Cardiac muscle cell (in vitro differentiated cells and primary cell): Measurements from ENCODE around the gene CXADR. TPM values are rescaled to one million over a fixed set of nuclear protein-coding genes. Genes with fewer than 3 reads are reported as not detected.

Experiments
- DNase-seq, 2 donors: peaks; one replicate each; pipeline versions ENCODE4 v3.0.0 to v3.0.0-alpha.2; 2010 to 2017; ENCODE audit warnings: low read depth in 1 of 2, low spot score in 1 of 2
- H3K27ac ChIP-seq: fragments of 200-600 bp; sonication (generic); 2 replicates; pipeline ENCODE4 v1.5.1; 2016
- H3K27me3 ChIP-seq: fragments of 200-600 bp; sonication (generic); 2 replicates; pipeline ENCODE4 v1.6.0; 2016; ENCODE audit warnings: control low read depth
- H3K36me3 ChIP-seq: fragments of 200-600 bp; sonication (generic); 2 replicates; pipeline ENCODE4 v1.5.1; 2016; ENCODE audit warnings: control low read depth
- H3K4me1 ChIP-seq: fragments of 200-600 bp; sonication (generic); 2 replicates; pipeline ENCODE4 v1.8.1; 2017; ENCODE audit warnings: low read depth, mild to moderate bottlenecking, mixed run types
- H3K4me3 ChIP-seq: fragments of 200-600 bp; sonication (generic); 2 replicates; pipeline ENCODE4 v1.5.1; 2016; ENCODE audit warnings: mild to moderate bottlenecking
- H3K9me3 ChIP-seq: fragments of 200-600 bp; sonication (generic); 2 replicates; pipeline ENCODE4 v1.5.1; 2017; ENCODE audit warnings: low read depth, mild to moderate bottlenecking, control low read depth
- CTCF ChIP-seq: IDR thresholded peaks from 2 replicates; pipeline ENCODE4 v1.5.1; 2012; ENCODE audit warnings: low read depth, mild to moderate bottlenecking, low read length
- polyA plus RNA-seq: library from polyadenylated mRNA; unstranded; fragments of >200 nt; fragmentation: Nextera tagmentation; extraction: Ambion mirVana; gene quantifications from 2 replicates; pipeline ENCODE4 v1.2.1, GENCODE V29; 2016
- total RNA-seq: library from RNA; depleted of rRNA; stranded (reverse); fragments of >200 nt; gene quantifications from 2 replicates; pipeline ENCODE4 v1.2.3, GENCODE V29; 2016

Gene CXADR
- total and polyA plus RNA-seq, 2 experiments from 2014 or later = 49.6 to 57.1 TPM

- Histone ChIP-seq H3K36me3 (peaks cover 4% of the 10 kb centered on the region), H3K4me3 (no peak overlapping the region)
Observed at GRCh38 chr21:17548262-17548661, 35.4 kb downstream of the CXADR start.

GRCh38 chr21:17550671-17551308 is 37.9 kb downstream of the CXADR start:
- Histone ChIP-seq H3K36me3 (peaks cover 4% of the 10 kb centered on the region), H3K4me3 (no peak overlapping the region), H3K27me3 (no peaks in the 10 kb centered on the region), H3K27ac (no peak overlapping the region), H3K4me1 (peaks cover 33% of the 10 kb centered on the region), H3K9me3 (no peaks in the 10 kb centered on the region)
- TF ChIP-seq CTCF = no peak
- DNase-seq = no peak

More at GRCh38 chr21:17548262-17548661, 35.4 kb downstream of the CXADR start:
- Histone ChIP-seq H3K4me1 (peaks cover 26% of the 10 kb centered on the region), H3K27me3 (no peaks in the 10 kb centered on the region), H3K27ac (peak overlapping the region; percentile 77), H3K9me3 (no peaks in the 10 kb centered on the region)
- TF ChIP-seq CTCF = no peak
- peak in 1 of 2 donors; percentile 30 for DNase-seq

GRCh38 chr21:17552410-17552809 is 39.6 kb downstream of the CXADR start:
- Histone ChIP-seq H3K9me3 (no peaks in the 10 kb centered on the region), H3K4me3 (no peak overlapping the region), H3K27ac (no peak overlapping the region), H3K27me3 (no peaks in the 10 kb centered on the region), H3K36me3 (peaks cover 4% of the 10 kb centered on the region), H3K4me1 (peaks cover 25% of the 10 kb centered on the region)
- DNase-seq = no peak
- no peak for TF ChIP-seq CTCF

GRCh38 chr21:17554120-17554519 is 41.3 kb downstream of the CXADR start:
- H3K27ac ChIP-seq = peak overlapping the region; percentile 91
- H3K27me3 ChIP-seq = no peaks in the 10 kb centered on the region
- no peaks in the 10 kb centered on the region for H3K9me3 ChIP-seq
- peaks cover 12% of the 10 kb centered on the region for H3K4me1 ChIP-seq
- no peak overlapping the region for H3K4me3 ChIP-seq
- no peak for DNase-seq
- no peak for TF ChIP-seq CTCF
- peaks cover 3% of the 10 kb centered on the region for H3K36me3 ChIP-seq

GRCh38 chr21:17554679-17555465 is 42.0 kb downstream of the CXADR start:
- H3K4me1 ChIP-seq = peaks cover 12% of the 10 kb centered on the region
- TF ChIP-seq CTCF = peak; percentile 21
- DNase-seq = peak in 1 of 2 donors; percentile 42
- H3K36me3 ChIP-seq = no peaks in the 10 kb centered on the region
- H3K27ac ChIP-seq = peak overlapping the region; percentile 91
- no peak overlapping the region for H3K4me3 ChIP-seq
- H3K9me3 ChIP-seq = no peaks in the 10 kb centered on the region
- H3K27me3 ChIP-seq = no peaks in the 10 kb centered on the region
